Measurements from ENCODE around the gene SMC5.

DNA sequence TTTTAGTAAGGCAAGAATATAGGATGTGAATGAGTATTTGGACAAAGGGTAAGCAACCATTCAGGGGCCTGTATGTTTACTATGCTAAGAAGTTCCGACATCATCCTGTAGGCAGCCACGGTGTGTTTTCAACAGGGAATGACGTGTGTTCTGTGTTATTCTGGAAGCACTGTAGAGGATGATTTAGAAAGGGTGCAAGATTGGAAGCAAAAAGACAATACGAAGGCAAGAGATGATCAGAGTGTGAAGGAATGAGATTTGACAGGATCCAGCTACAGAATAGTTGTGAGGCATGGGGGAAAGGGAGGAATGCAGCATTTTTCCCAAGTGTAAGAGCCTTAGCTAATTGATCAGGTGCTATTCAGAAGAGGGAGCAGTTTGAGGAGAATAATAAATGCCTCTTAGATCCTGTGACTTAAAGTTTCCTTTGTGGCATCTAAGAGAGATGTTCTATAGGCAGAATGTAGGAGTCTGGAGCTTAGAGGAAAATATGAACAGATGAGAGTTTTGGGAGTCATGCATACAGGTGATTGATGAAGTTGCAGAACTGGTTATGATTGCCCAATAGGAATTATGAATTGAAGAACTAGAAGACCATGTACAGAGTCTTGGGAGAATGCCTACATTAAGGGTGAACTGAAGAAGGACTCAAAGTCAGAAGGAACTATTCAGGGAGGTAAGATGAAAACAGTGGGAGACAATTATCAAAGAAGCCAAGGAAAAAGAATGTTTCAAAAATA is 2.5 kb downstream of the SMC5 start:
- TF ChIP-seq, protein P1, sequence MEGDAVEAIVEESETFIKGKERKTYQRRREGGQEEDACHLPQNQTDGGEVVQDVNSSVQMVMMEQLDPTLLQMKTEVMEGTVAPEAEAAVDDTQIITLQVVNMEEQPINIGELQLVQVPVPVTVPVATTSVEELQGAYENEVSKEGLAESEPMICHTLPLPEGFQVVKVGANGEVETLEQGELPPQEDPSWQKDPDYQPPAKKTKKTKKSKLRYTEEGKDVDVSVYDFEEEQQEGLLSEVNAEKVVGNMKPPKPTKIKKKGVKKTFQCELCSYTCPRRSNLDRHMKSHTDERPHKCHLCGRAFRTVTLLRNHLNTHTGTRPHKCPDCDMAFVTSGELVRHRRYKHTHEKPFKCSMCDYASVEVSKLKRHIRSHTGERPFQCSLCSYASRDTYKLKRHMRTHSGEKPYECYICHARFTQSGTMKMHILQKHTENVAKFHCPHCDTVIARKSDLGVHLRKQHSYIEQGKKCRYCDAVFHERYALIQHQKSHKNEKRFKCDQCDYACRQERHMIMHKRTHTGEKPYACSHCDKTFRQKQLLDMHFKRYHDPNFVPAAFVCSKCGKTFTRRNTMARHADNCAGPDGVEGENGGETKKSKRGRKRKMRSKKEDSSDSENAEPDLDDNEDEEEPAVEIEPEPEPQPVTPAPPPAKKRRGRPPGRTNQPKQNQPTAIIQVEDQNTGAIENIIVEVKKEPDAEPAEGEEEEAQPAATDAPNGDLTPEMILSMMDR (conservative IDR thresholded peaks at IDR 0.05 in 1 of 2, IDR thresholded peaks at IDR 0.05 in 1 of 2; ENCODE audit: extremely low read depth in 1 of 2, insufficient read depth in 1 of 2, low read depth in 1 of 2, low read length in 2 of 2), result no peak
- no peak for TF ChIP-seq EZH2 (IDR thresholded peaks at IDR 0.05; ENCODE audit: borderline replicate concordance, low read length)

Data from mammary epithelial cell (primary cell).